Adrenal gland (tissue), 5 donors: ENCODE results near the gene TFEB.

Source experiments
- POLR2A ChIP-seq, 2 donors: fragments of 450-650 bp; IDR thresholded peaks; one replicate each; pipeline ENCODE4 v1.6.1; 2017; ENCODE audit warnings: antibody characterized with exemption in 2 of 2, mild to moderate bottlenecking in 2 of 2, moderate library complexity in 1 of 2
- TF ChIP-seq, protein P1 (sequence below), 6 experiments: fragments of 450-650 bp in 4 of 6; fragments of 200-600 bp in 2 of 6; sonication (generic) in 1 of 6; IDR thresholded peaks; 1 replicate in 5 of 6; 2 replicates in 1 of 6; pipeline versions ENCODE4 v1.5.1 to v1.8.0; 2016 to 2021; ENCODE audit warnings: antibody characterized with exemption in 6 of 6, mild to moderate bottlenecking in 2 of 6, moderate library complexity in 1 of 6
- donor health status: DM: no; HTN: no; CAD: no.

DNA sequence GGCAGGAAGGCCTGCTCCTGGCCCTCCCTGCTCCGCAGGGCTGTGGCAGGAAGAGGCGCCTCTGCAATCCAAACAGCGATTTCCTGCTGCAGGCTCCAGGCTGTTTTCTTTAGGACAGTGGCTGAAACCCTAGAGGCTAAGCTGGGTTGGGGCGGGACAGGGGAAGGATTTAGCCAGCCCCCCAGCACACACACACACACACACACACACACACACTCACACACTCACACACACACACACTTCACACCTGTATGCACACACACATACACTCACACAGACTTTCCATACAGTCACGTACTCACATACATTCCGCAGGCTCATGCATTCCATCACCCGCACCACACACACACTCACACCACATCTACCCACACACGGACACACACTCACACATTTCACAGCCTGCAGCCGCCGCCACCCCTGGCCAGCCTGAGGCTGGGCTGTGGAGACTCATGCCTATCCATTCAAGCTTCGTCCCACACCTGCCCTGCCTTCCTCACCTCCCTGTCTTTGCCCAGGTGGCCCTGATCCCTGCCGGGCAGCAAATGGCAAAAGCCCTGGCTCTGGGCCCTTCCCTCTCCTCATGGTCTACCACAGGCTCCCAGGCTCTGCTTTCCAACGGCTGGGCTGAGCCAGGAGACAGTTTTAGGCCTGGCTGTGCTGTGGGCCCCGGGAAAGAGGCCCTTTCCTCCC is 79.3 kb downstream of the TFEB start:
- TF ChIP-seq, protein P1, sequence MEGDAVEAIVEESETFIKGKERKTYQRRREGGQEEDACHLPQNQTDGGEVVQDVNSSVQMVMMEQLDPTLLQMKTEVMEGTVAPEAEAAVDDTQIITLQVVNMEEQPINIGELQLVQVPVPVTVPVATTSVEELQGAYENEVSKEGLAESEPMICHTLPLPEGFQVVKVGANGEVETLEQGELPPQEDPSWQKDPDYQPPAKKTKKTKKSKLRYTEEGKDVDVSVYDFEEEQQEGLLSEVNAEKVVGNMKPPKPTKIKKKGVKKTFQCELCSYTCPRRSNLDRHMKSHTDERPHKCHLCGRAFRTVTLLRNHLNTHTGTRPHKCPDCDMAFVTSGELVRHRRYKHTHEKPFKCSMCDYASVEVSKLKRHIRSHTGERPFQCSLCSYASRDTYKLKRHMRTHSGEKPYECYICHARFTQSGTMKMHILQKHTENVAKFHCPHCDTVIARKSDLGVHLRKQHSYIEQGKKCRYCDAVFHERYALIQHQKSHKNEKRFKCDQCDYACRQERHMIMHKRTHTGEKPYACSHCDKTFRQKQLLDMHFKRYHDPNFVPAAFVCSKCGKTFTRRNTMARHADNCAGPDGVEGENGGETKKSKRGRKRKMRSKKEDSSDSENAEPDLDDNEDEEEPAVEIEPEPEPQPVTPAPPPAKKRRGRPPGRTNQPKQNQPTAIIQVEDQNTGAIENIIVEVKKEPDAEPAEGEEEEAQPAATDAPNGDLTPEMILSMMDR (IDR thresholded peaks at IDR 0.05), result no peak
- no peak for TF ChIP-seq POLR2A (IDR thresholded peaks at IDR 0.05)
